Retina (tissue), 1 donor: ENCODE measurements around the gene ADARB2.

Experiments
- DNase-seq: peaks from one replicate; pipeline ENCODE4 v3.0.0-alpha.2; 2016

Gene ADARB2

GRCh38 chr10:1661416-1661815 lies 75.9 kb downstream of the ADARB2 start:
- DNase-seq, result no peak

DNA sequence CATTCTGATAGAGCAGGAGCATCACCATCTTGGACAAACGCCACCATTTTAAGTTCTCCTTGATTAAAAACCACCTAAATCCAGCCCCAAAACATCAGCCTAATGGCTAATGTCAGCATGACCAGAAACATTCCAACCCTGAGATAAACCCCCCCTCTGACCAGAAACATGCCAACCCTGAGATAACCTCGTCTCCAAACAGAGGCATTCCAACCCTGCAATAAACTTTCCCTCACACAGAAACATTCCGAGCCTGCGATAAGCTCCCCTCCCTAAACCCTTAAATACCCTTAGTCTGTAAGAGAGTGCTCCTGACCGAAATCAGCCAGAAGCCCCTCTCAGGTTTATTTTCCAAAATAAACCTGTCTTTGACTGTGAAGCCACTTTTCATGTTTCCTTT lies 76.5 kb downstream of the ADARB2 start:
- DNase-seq, result no peak

GRCh38 chr10:1660386-1660785 lies 76.9 kb downstream of the ADARB2 start:
- no peak for DNase-seq

- no peak for DNase-seq
These were observed 78.0 kb downstream of the ADARB2 start for GRCh38 chr10:1659221-1659791.

- peak; percentile 46 for DNase-seq
These were observed 78.7 kb downstream of the ADARB2 start for GRCh38 chr10:1658658-1659057.

DNA sequence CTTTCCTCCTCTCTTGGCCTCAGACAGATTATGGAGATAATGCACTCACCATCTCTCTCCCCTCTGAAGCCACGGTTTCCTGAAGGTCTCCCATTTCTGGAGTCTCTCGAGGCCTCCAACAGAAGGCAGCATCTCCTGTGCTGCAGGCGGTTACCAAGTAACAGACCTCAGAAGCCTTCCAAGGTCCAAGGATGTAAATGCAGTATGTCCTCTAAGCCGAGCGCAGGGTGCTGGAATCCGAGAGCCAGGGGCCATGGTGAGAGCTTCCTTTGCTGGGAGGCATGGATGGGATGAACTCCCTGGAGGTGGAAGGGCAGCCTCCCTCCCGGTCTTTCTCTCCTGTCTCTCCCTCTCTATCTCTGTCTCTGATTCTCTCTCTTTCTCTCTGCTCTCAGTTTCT lies 79.8 kb downstream of the ADARB2 start:
- DNase-seq, result no peak

DNA sequence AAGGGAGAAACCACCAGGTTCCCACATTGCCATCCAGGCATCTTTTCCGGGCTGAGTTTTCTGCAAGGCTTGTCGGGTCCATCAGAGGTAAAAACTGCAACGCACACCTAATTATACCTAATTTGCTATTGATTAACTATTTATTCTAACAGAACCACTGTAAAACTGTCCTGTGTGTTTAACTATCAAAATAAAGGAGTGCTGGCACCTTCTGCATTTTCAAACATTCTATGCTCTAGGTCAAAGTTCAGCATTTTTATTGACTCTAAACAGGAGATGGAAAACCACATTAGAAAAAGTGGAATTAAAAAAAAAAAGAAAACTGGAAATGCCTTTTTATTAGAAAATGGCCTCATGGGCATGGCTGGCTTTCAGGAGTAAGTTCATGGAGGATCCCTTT lies 82.0 kb downstream of the ADARB2 start:
- DNase-seq, result no peak

- DNase-seq, result no peak
These were observed 82.4 kb downstream of the ADARB2 start for GRCh38 chr10:1654811-1655356.

DNA sequence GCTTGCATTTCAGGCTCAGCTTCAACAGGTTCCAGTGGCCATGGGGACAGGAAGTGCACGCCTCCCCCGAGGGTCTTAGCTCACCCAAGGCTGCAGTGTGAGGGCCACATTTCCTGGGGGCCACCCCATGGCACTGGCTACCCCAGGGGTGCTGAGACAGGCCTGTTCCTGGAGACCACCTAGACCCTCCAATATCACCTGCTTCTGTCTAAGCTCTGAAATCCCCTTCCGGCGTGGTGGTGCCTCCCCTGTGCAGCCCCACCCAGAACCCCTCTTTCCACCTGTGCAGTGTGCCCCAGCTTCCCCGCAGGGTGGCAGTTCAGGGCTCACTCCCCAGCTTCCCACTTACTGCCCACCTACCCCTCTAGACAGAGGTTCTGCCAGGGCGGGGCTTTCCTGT lies 83.1 kb downstream of the ADARB2 start:
- no peak for DNase-seq

GRCh38 chr10:1653321-1653720 lies 84.0 kb downstream of the ADARB2 start:
- DNase-seq, result no peak

GRCh38 chr10:1652151-1652550 lies 85.2 kb downstream of the ADARB2 start:
- DNase-seq, result peak; percentile 40

GRCh38 chr10:1651270-1651966 lies 85.9 kb downstream of the ADARB2 start:
- peak; percentile 37 for DNase-seq

GRCh38 chr10:1650542-1651269 lies 86.6 kb downstream of the ADARB2 start:
- DNase-seq, result peak; percentile 39

GRCh38 chr10:1648648-1649047 lies 88.7 kb downstream of the ADARB2 start:
- DNase-seq, result no peak

DNA sequence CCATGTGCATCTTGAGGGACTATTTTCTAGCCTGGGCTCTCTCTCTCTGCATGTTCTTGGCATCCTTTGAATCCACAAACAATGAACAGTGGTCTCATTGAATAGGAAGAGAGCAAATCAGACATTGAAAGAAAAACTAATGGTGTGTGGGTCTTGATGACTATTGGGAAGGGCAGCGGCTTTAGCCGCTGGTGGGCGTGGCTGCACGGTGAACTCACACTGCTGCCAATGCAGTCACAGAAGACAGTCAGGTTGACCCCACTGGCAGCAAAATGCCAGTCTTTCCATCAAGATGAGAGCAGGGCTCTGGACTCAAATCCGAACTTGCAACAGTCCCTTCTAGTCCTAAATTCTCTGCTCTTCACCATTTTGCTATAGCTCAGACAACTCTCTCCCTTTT lies 91.0 kb downstream of the ADARB2 start:
- DNase-seq, result no peak

DNA sequence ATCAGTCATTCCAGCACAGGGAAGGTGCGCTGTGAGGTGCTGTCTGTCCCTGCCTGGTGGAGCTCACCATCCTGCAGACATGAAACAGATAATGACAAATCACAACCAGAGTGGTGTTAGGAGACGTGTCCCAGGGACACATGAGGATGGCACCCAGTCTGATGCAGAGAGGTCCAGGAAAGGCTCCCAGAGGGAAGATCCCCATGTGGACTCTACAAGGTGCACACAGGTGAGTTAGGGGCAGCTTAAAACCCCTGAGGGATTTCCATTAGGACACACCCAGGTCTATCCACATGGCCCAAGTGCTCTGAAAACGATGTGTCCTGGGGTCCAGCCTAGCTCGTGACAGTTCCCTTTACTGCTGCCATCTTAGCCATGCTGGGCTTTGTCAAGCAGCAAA lies 91.4 kb downstream of the ADARB2 start:
- no peak for DNase-seq

DNA sequence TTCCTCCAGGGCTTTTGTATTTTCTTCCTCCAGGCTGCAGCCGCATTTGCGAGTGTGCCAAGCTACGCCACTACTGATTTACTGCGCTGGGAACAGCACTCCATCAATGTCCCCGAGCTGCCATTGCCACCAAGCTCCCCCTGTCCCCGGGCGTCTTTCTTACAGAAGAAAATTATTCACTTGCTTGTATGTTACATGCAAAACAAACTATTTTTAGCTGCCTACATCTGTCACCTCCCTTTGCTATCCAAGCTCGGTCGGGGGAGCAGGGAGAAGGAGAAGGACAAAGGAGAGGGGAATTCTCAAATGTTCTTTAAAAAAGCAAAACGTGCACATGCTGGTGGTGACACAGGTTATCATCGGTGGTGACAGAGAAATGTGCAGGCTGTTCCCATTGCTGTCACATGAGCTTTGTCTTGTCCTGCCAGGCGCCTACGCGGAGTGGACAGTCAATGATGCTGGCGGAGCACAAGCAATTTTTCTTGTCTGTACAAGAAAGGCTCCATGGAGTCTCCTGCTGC lies 93.1 kb downstream of the ADARB2 start:
- DNase-seq, result peak; percentile 53

DNA sequence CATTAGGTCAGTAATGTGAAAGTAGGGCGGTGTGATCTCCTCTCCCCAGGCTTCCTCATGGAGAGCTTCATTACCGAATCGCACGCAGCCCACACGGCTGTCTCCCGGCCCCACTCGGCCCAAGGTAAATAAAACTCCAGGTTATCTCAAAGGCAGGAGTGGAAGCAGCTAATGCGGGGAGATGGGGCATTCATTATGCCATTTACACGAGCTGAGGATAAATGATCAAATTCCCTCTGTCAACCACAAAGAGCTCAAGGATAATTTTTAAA lies 93.5 kb downstream of the ADARB2 start:
- DNase-seq, result peak; percentile 58

DNA sequence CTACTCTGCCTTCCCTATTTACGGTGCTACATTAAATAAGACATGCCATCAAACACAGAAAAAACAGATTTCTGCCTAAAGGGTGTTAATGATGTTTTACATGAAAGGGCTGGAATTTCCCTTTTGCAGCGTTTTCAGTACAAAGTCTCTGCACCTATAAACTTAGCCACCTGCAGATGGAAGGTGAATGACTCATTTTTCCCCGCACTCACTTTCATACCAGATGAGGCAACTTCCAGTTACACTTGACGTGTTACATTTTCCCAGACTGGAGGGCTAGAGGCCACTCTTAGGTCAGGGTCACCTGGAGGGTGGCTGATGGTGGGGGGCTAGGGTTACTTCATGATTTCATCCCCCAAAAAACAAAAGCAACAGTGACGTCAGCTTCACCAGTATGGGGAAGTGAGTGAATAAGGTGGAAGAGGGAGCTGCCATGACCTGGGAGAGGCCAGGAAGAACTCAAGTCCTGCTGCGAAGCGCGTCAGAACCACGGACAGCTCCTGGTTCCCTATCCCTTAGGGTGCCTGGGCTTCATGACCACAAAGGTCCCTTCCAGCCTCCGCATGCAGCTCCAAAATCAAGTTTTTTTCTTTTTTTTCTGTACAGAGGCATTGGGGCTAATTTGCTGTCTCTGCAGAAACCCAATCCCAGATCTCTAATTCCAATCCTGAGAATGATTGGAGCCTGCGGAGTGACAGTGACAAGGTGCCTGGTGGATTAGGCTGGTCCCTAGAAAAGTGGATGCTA lies 94.0 kb downstream of the ADARB2 start:
- DNase-seq, result peak; percentile 58

DNA sequence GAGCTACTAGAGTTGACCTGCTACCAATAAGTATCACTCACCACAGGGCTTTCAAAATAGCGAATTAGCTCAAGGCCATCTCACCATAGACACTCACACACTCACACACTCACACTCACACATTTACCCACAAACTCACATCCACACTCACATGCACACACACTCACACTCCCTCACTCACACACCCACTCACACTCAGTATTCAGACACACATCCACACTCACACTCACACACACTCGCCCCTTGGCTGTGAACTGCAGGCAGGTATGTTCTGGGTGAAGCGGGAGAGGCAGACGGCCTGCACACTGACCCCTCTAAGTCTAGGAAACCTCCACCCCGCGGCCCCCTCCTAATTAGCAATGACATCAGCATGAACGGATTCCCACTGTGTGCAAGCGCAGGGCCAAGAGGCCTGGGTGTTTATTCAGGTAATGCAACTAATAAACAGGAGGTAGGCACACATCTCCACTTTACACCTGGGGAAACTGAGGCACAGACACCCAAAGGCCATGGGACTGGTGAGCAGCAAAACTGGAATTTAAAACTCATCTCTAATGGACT lies 94.6 kb downstream of the ADARB2 start:
- no peak for DNase-seq

DNA sequence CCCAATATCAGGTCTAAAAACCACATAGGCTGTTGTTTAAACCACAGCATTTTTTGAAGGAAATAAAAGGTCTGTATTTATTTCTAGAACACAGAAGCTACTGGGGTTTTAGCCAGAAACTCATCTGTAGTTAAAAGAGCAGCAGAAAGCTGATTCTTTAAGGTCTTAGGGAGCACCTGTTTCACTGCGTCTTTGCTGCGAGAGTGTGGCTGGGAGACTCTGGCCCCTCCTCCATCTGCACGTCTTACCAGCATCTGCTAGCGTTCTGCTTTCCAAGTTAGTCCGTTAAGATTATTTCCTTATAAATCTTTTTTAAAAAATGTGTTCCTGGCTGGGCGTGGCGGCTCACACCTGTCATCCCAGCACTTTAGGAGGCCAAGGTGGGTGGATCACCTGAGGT lies 95.9 kb downstream of the ADARB2 start:
- no peak for DNase-seq

- no peak for DNase-seq
These were observed 98.4 kb downstream of the ADARB2 start for GRCh38 chr10:1638889-1639419.

GRCh38 chr10:1635340-1635739 lies 102.0 kb downstream of the ADARB2 start:
- no peak for DNase-seq
